ENCODE data around the gene ZNF687.
A peak's percentile ranks its signal among the peaks of the same experiment; 100 is the strongest.

Gene ZNF687

DNA sequence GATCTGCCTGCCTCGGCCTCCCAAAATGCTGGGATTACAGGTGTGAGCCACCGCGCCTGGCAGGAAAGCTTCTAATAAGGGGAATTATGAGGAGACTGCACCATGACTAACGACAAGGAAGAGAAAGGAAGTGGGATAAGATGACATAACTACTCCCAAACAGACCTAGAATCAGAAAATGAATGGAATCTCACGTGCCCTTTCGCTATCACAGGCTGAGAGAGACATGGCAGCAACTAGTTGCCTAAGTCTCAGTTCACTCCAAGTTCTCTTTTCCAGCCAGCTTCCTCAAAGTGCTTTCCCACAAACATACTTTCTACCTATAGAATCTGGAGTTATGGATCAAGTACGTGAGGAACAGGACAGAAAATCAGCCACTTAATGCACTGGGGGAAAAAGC is 43.1 kb downstream of the ZNF687 start:
- in situ Hi-C loops (cut with HindIII; ENCODE audit: low pct_ligation_motif_present, low sequenced_read_pairs), result no loop called here
- Histone ChIP-seq H3K27me3 (replicated peaks) (no peaks in the 10 kb centered on the region), H3K27ac (no peak overlapping the region), H3K4me3 (ENCODE audit: low read depth, low read length) (no peak overlapping the region), H3K36me3 (replicated peaks) (peaks cover 22% of the 10 kb centered on the region)
- TF ChIP-seq, protein P1, sequence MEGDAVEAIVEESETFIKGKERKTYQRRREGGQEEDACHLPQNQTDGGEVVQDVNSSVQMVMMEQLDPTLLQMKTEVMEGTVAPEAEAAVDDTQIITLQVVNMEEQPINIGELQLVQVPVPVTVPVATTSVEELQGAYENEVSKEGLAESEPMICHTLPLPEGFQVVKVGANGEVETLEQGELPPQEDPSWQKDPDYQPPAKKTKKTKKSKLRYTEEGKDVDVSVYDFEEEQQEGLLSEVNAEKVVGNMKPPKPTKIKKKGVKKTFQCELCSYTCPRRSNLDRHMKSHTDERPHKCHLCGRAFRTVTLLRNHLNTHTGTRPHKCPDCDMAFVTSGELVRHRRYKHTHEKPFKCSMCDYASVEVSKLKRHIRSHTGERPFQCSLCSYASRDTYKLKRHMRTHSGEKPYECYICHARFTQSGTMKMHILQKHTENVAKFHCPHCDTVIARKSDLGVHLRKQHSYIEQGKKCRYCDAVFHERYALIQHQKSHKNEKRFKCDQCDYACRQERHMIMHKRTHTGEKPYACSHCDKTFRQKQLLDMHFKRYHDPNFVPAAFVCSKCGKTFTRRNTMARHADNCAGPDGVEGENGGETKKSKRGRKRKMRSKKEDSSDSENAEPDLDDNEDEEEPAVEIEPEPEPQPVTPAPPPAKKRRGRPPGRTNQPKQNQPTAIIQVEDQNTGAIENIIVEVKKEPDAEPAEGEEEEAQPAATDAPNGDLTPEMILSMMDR (IDR thresholded peaks at IDR 0.05; ENCODE audit: low read depth, low read length, missing control alignments), result no peak
- DNase-seq, result no peak

DNA sequence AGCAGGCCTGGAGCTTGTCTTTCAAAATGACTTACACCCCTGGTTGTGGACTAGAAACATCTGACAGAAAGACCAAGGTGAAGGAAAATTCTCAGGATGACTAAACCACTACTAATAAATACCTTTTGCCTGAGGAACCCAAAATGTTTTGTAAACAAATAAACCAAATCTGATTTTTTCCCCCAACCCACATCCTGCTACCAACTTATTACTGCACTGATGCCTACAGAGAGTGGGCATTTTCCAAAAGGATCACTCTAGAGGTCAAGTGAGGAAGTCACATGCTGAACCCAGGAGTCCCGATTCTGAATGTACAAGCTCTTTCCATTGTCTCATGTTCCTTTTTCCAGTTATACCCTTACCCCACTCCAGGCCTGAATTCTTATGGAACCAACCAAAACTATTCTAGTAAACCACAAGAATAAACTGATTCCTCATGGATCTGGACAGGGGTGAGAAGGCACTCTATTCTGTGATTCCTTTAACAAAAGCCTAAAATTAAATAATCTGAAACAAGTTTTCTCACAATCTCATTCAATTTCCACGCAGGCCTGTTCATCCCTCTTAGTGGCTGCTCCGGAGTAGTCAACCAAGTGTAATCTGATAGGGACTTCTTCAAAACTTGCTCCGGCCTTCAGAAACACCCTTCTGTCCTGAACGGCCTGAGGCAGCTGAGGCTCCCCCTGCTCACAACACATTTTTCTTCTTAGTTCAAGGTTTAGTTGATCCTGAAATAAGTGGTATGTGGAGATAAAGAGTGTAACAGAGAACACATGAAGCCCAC is 43.7 kb downstream of the ZNF687 start:
- peaks cover 20% of the 10 kb centered on the region for H3K36me3 ChIP-seq (replicated peaks)
- H3K4me3 ChIP-seq (ENCODE audit: low read depth, low read length), result peak overlapping the region; percentile 85
- no peaks in the 10 kb centered on the region for H3K27me3 ChIP-seq (replicated peaks)
- TF ChIP-seq, protein P1 (IDR thresholded peaks at IDR 0.05; ENCODE audit: low read depth, low read length, missing control alignments), result no peak
- no peak for DNase-seq
- in situ Hi-C loops (cut with HindIII; ENCODE audit: low pct_ligation_motif_present, low sequenced_read_pairs), result no loop called here
- peak overlapping the region; percentile 97 for H3K27ac ChIP-seq

DNA sequence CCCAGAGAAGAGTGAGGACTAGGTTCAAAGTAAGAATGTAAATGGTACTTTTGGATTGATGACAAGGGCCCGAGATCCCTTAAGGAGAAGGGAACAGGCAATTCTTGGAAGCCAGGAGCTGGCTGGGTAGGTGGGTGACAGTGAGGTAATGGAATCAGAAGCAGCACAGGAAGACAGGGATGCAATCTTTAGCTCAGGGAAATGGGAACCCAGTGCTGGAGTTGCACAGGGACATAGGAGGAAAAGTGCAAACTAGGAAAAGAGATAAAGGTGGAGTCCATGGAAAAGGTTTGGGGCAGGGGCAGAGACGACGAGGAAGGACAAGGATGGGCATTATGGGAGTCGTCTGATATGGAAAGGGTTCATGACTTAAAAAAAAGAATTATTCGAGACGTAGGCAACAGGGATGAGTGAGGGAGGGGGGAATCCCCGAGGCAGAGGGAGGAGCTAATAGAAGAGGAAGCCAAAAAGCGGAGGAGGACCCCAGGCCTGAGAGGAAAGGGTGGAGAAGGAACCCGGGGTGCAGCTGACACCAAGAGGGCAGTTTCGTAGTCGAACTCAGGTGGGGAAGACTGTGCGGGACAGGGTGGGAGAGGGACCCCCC is 44.6 kb downstream of the ZNF687 start:
- in situ Hi-C loops (cut with HindIII; ENCODE audit: low pct_ligation_motif_present, low sequenced_read_pairs), result no loop called here
- peak; percentile 43 for DNase-seq

DNA sequence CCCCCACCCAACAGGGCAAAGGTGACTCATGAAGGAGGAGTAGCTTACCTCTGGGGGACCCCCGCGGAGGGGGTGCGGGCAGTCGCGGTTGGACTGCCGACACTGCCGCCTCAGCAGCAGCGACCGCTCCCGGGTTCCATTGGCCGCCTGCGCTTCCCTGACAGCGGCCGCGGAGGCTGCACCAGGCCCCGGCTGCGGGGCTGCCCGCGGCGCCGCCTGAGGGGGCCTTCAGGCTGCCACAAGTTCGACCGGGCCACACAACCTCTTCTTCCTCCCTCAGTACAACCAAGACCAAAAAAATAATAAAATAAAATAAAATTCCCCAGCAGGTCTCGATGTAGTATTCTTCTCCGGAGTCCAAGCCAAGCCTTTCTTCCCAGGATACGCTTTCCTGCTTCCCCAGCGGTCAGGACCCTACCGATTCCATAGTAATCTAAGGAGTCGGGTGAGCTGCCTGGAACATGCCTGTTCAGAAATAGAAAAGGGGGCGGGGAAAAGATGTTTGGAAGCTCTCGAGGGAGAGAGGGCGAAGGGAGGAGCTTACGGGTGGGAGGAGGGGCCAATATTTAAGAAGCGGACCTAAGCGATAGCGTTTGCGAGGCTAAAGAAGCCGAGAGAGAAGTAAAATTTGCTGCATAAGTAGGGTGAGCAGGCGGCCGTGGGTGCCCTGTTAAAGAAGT is 45.3 kb downstream of the ZNF687 start, which contains the start of gene PI4KB:
Gene PI4KB (minus strand): TSS at position 194 of the 680 bp plus-strand sequence. CDS start 10,935 bp downstream, outside the sequence.
- DNase-seq, result peak; percentile 98
- TF ChIP-seq, protein P1 (IDR thresholded peaks at IDR 0.05; ENCODE audit: low read depth, low read length, missing control alignments), result no peak
- no peaks in the 10 kb centered on the region for H3K27me3 ChIP-seq (replicated peaks)
- H3K4me3 ChIP-seq (ENCODE audit: low read depth, low read length), result peak within 1 kb of the TSS; percentile 85
- in situ Hi-C loops (cut with HindIII; ENCODE audit: low pct_ligation_motif_present, low sequenced_read_pairs), result no loop called here
- H3K36me3 ChIP-seq (replicated peaks), result peaks cover 12% of the 10 kb centered on the region
- peak within 1 kb of the TSS; percentile 97 for H3K27ac ChIP-seq

More for the DNA sequence above, 44.6 kb downstream of the ZNF687 start:
- Histone ChIP-seq H3K36me3 (replicated peaks) (peaks cover 17% of the 10 kb centered on the region), H3K27ac (peak overlapping the region; percentile 97), H3K27me3 (replicated peaks) (no peaks in the 10 kb centered on the region), H3K4me3 (ENCODE audit: low read depth, low read length) (peak overlapping the region; percentile 85)
- TF ChIP-seq, protein P1 (IDR thresholded peaks at IDR 0.05; ENCODE audit: low read depth, low read length, missing control alignments), result no peak

DNA sequence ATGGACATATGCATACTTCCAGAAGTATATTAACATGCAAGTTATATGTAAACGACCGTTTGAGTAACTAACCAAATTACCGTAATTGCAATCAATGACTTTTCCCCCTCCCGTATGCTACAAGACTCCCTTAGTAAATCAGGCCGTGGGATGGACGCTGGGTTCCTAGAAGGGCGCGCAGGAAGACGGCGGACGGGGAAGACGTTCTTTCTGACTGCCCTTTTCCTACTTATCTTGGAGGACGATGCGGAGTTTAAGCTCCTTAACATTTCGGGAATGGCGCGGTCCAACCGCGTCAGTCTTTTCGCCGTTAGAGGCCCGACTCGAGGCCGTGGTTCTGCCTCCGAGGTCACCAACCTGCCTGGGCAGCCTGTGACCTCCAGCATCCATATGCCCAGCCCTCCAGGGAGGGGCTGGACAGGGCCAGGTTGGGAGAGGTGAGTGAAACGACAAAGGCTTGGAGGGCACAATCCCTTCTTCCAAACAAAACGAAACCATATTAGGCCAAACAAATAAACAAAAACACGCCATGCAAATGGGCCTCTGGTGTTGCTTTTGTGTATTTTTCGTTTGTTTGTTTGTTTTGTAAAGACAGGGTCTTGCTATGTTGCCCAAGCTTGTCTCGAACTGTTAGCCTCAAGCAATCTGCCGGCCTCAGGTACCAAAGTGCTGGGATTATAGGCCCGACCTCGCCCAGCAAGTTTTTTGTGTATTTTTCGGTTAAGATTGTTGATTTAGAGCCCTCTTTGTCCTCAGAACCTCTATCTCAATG is 46.0 kb downstream of the ZNF687 start:
- peak overlapping the region; percentile 97 for H3K27ac ChIP-seq
- in situ Hi-C loops (cut with HindIII; ENCODE audit: low pct_ligation_motif_present, low sequenced_read_pairs), result no loop called here
- no peak for DNase-seq
- TF ChIP-seq, protein P1 (IDR thresholded peaks at IDR 0.05; ENCODE audit: low read depth, low read length, missing control alignments), result no peak
- H3K4me3 ChIP-seq (ENCODE audit: low read depth, low read length), result peak overlapping the region; percentile 85
- H3K36me3 ChIP-seq (replicated peaks), result peaks cover 12% of the 10 kb centered on the region
- H3K27me3 ChIP-seq (replicated peaks), result no peaks in the 10 kb centered on the region

All from brain microvascular endothelial cell (primary cell).